GM12878 (cell line): Measurements from ENCODE around the gene VCAN.

Source experiments
- ATF7 ChIP-seq: fragments of 450-650 bp; IDR thresholded peaks from 2 replicates; pipeline ENCODE4 v1.6.1; 2016; ENCODE audit warnings: low read depth, mild to moderate bottlenecking
- CREB1 ChIP-seq: IDR thresholded peaks from 2 replicates; pipeline ENCODE4 v1.6.1; 2012; ENCODE audit warnings: low read depth, mild to moderate bottlenecking, inconsistent platforms
- EP300 ChIP-seq, 2 experiments: fragments of 150-350 bp in 1 of 2; IDR thresholded peaks; 2 replicates each; pipeline ENCODE4 v1.6.1; 2011 to 2012; ENCODE audit warnings: low read depth in 2 of 2, low read length in 2 of 2, borderline replicate concordance in 1 of 2, improper control_type of control experiment in 1 of 2, inconsistent platforms in 1 of 2; ENCODE audit not compliant: control insufficient read depth in 1 of 2
- EZH2 ChIP-seq: IDR thresholded peaks from 2 replicates; pipeline ENCODE4 v1.6.1; 2012; ENCODE audit warnings: low read depth, mild to moderate bottlenecking, control low read depth, inconsistent platforms, low read length, borderline replicate concordance; ENCODE audit not compliant: control insufficient read depth
- FOS ChIP-seq: IDR thresholded peaks from 3 replicates; pipeline ENCODE4 v1.6.1; 2011; ENCODE audit warnings: borderline replicate concordance; ENCODE audit not compliant: insufficient read length; ENCODE audit errors: extremely low read depth
- KDM1A ChIP-seq: fragments of 200-600 bp; sonication (generic); IDR thresholded peaks from 2 replicates; pipeline ENCODE4 v1.6.1; 2016; ENCODE audit warnings: borderline replicate concordance
- NFIC ChIP-seq: IDR thresholded peaks from 2 replicates; pipeline ENCODE4 v1.6.1; 2012; ENCODE audit warnings: low read depth, mild to moderate bottlenecking, inconsistent platforms, low read length, moderate library complexity
- POLR2A ChIP-seq: IDR thresholded peaks from 2 replicates; pipeline ENCODE4 v1.6.1; 2011; ENCODE audit warnings: low read depth, mild to moderate bottlenecking, low read length
- POLR2AphosphoS2 ChIP-seq: IDR thresholded peaks from 2 replicates; pipeline ENCODE4 v1.6.1; 2011; ENCODE audit warnings: low read depth, mild to moderate bottlenecking, low read length, improper control_type of control experiment, moderate library complexity
- RELA ChIP-seq: fragments of 450-650 bp; IDR thresholded peaks from 2 replicates; pipeline ENCODE4 v1.8.0; 2014; ENCODE audit warnings: borderline replicate concordance; ENCODE audit not compliant: partially characterized antibody
- TAF1 ChIP-seq: IDR thresholded peaks from 2 replicates; pipeline ENCODE4 v1.6.1; 2011; ENCODE audit warnings: mild to moderate bottlenecking, low read depth, low read length, borderline replicate concordance
- TF ChIP-seq, protein P1 (sequence below), 3 experiments: IDR thresholded peaks in 2 of 3; conservative IDR thresholded peaks in 1 of 3; 2 replicates each; pipeline ENCODE4 v1.5.1; 2011; ENCODE audit warnings: low read depth in 3 of 3, low read length in 3 of 3, mild to moderate bottlenecking in 3 of 3, control low read depth in 2 of 3, moderate library complexity in 2 of 3, inconsistent platforms in 1 of 3, mixed read lengths in 1 of 3; ENCODE audit not compliant: control insufficient read depth in 2 of 3, insufficient read depth in 1 of 3; ENCODE audit errors: extremely low read depth in 1 of 3
- TF ChIP-seq, protein P2 (sequence below): fragments of 450-650 bp; IDR thresholded peaks from 2 replicates; pipeline ENCODE4 v1.6.1; 2017; ENCODE audit warnings: mild to moderate bottlenecking
- TF ChIP-seq, protein P3 (sequence below): IDR thresholded peaks from 2 replicates; pipeline ENCODE4 v1.6.1; 2012; ENCODE audit warnings: mild to moderate bottlenecking, low read depth, low read length

DNA sequence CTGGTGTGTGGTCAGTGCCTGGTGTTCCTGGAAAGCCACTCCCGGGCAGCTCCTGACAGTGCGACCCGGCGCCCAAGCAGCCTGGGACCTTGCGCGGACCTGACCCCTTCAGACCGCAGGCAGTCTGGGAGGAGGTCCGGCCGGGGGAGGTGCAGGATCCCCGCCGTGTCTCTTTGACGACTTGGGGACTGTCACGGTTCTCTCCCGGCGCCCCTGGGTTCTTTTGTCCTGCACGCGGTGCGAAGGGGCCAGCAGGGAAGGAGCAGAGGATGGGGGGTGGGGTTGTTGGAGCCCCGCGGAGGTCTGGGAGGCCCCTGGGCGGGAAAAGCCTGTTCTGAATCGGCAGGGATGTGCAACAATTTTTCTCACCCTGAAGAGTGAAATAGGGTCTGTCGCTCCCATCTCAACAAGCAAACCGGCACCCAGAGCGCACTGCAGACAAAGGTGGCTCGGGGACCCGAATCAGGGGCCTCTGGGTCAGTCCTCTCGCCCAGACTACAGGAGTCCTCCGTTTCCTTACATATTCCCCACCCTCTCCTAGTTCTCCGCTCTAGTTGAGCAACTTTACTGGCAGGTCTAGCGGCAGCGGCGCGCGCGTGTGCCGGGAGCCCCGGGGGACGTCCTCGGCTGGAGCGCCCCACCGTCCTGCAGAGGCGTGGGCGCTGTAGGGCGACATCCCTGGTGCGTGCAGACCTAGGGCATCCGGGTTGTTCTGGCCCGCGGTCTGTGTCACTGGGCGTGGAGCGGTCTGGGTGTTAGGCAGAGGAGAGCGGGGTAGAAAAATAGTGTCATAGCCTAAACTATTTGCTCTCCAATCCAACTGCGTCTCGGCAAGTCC lies 1.2 kb downstream of the VCAN start:
- TF ChIP-seq, protein P1, sequence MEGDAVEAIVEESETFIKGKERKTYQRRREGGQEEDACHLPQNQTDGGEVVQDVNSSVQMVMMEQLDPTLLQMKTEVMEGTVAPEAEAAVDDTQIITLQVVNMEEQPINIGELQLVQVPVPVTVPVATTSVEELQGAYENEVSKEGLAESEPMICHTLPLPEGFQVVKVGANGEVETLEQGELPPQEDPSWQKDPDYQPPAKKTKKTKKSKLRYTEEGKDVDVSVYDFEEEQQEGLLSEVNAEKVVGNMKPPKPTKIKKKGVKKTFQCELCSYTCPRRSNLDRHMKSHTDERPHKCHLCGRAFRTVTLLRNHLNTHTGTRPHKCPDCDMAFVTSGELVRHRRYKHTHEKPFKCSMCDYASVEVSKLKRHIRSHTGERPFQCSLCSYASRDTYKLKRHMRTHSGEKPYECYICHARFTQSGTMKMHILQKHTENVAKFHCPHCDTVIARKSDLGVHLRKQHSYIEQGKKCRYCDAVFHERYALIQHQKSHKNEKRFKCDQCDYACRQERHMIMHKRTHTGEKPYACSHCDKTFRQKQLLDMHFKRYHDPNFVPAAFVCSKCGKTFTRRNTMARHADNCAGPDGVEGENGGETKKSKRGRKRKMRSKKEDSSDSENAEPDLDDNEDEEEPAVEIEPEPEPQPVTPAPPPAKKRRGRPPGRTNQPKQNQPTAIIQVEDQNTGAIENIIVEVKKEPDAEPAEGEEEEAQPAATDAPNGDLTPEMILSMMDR (IDR thresholded peaks at IDR 0.05 in 2 of 3, conservative IDR thresholded peaks at IDR 0.05 in 1 of 3; ENCODE audit: control insufficient read depth in 2 of 3, extremely low read depth in 1 of 3, insufficient read depth in 1 of 3, low read depth in 3 of 3, low read length in 3 of 3) = no peak
- no peak for TF ChIP-seq KDM1A
- TF ChIP-seq NFIC = no peak
- TF ChIP-seq, protein P2, sequence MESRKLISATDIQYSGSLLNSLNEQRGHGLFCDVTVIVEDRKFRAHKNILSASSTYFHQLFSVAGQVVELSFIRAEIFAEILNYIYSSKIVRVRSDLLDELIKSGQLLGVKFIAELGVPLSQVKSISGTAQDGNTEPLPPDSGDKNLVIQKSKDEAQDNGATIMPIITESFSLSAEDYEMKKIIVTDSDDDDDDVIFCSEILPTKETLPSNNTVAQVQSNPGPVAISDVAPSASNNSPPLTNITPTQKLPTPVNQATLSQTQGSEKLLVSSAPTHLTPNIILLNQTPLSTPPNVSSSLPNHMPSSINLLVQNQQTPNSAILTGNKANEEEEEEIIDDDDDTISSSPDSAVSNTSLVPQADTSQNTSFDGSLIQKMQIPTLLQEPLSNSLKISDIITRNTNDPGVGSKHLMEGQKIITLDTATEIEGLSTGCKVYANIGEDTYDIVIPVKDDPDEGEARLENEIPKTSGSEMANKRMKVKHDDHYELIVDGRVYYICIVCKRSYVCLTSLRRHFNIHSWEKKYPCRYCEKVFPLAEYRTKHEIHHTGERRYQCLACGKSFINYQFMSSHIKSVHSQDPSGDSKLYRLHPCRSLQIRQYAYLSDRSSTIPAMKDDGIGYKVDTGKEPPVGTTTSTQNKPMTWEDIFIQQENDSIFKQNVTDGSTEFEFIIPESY = no peak
- TF ChIP-seq POLR2A = no peak
- TF ChIP-seq CREB1 = no peak
- no peak for TF ChIP-seq EZH2
- TF ChIP-seq ATF7 = no peak
- no peak for TF ChIP-seq RELA
- TF ChIP-seq TAF1 = no peak
- TF ChIP-seq, protein P3, sequence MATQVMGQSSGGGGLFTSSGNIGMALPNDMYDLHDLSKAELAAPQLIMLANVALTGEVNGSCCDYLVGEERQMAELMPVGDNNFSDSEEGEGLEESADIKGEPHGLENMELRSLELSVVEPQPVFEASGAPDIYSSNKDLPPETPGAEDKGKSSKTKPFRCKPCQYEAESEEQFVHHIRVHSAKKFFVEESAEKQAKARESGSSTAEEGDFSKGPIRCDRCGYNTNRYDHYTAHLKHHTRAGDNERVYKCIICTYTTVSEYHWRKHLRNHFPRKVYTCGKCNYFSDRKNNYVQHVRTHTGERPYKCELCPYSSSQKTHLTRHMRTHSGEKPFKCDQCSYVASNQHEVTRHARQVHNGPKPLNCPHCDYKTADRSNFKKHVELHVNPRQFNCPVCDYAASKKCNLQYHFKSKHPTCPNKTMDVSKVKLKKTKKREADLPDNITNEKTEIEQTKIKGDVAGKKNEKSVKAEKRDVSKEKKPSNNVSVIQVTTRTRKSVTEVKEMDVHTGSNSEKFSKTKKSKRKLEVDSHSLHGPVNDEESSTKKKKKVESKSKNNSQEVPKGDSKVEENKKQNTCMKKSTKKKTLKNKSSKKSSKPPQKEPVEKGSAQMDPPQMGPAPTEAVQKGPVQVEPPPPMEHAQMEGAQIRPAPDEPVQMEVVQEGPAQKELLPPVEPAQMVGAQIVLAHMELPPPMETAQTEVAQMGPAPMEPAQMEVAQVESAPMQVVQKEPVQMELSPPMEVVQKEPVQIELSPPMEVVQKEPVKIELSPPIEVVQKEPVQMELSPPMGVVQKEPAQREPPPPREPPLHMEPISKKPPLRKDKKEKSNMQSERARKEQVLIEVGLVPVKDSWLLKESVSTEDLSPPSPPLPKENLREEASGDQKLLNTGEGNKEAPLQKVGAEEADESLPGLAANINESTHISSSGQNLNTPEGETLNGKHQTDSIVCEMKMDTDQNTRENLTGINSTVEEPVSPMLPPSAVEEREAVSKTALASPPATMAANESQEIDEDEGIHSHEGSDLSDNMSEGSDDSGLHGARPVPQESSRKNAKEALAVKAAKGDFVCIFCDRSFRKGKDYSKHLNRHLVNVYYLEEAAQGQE = no peak
- no peak for TF ChIP-seq POLR2AphosphoS2
- TF ChIP-seq EP300 (IDR thresholded peaks at IDR 0.05; ENCODE audit: borderline replicate concordance in 1 of 2, control insufficient read depth in 1 of 2, low read depth in 2 of 2, low read length in 2 of 2) = no peak
- no peak for TF ChIP-seq FOS
